ENCODE results near the gene SLC38A1.
A peak's percentile ranks its signal among the peaks of the same experiment; 100 is the strongest.
"Not testable (repeated sequence)": the region's sequence is repeated elsewhere in the genome, so short reads cannot be mapped to it uniquely, and the experiment has no call there.

SLC38A1 gene

DNA sequence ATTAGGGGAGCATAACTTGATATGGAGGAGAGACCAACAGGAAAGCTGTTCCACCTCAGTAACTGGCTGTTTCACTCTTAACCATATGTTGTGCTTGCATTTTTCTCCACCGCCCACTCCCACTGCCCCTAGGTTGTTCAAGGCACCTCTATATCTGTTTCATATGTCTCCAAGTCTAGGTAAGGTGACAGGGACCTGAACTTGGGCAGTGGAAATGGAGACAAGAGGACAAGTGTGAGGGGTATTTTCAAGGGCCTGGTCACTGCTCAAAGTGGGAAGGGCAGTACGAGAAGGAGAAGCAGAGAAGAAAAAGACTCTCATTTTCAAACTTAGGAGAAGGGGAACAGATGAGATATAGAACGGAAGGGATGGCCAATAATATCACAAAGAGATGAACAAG lies 3.1 kb downstream of the SLC38A1 start:
- DNase-seq, result peak; percentile 20

DNA sequence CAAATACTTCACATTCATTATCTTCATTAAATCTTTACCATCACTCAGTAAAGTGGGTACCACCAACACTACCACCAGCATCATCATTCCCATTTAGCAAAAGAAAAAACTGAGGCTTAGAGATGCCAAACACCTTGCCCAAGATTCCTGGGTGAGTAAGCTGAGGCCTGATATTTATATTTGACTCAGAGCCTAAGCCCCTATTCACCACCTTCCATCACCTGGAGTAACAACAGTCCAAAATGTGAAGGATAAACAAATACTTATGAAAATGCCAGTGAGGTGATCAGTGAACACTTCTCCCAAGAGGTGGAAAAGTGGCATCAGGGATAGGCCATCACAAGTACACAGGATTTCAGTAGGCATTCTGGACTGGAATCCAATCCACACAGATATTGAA lies 3.7 kb downstream of the SLC38A1 start:
- DNase-seq, result no peak

DNA sequence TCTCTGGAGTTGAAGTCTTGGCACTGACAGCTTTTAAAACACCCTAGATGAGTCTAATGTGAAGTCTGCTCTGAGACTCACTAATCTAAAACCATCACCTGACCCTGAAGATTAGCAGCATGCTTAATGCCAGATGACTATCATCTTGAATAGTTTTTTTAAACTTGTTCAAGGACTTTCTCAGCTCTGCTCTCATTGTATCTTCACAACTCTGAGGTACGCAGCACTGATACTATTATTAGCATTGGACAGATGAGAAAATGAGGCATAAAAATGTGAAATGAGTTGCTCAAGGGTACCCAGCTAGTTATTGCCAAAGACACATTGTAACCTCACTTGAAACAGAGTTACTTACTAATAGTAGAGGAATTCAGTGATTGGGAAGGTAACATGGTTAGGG lies 4.8 kb downstream of the SLC38A1 start:
- no peak for DNase-seq

DNA sequence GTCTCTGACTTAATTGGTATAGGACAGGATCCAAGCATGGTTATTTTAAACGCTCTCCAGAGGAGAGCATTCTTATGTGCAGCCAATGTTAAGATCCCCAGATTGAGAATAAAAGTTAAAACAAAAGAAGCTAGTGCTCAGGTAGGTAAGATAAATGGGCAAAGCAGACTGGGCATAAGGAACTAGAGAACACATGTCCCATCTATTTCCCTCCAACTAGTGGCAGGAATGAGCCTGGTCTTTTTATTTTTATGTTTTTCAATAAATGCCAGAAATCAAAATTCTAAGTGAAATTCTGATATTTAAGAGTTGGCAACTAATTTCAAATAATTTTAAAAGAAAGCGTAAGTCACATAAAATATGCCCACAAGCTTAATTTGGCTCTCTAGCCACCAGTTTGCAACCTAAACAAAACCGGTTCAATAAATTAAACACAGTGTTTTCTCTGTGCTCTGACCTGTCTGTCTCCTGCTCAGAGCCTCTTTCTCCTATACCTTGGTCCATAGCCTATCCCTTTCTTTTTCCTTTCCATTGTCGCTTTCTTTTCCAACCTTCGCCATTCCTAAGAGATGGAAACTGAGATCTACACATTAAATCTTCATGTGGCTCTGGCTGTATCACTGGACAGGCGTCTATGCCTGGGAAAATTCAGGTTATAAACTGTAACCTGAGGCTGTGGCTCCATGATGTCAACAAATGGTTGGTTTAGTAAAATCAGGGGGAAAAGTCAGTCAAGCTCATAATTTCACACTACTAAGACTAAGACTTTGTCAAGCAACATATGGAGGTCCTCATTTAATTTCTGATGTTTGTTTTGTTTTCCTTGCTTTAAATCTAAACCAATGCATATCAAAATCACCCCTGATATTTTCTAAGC lies 5.5 kb downstream of the SLC38A1 start:
- peak; percentile 27 for DNase-seq

DNA sequence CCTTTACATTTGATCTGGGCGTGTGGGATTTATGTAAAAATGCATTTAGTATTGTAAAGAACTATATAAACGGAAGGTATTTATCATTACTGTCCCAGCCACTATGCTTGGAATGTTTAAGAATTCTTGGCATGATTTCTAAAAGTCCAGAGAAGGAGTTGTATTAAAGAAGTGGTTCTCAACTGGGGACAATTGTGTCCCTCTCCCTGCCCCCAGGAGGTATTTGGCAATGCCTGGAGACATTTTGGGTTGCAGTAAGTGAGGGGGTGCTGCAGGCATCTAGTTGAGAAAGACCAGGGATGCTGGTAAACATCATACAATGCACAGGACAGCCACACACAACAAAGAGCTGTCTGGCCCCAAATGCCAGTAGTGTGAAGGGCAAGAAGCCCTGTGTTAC lies 7.2 kb downstream of the SLC38A1 start:
- DNase-seq, result no peak

DNA sequence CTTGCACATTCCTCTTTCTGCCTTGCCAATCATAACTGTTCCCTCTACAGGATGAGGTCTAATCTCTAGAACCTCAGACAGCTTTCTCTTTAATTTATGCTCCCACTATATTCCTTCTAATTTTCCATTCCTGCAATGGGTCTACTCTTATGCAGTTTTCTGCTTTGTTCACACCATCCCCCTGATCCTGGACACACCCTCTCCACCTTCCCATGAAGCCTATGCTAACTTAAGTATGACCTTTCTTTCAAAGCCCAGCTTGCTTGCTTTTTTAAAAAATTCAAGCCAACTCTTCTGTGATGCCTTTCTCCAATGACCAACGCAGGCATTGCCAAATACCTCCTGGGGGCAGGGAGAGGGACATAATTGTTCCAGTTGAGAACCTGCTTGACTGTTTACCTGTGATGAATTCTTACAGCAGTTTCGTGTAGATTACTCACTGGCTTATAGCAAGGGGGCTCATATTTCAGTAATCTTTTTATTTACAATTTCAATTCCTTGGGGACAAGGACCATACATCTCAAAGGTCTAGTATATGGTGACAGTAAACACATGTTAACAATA lies 7.8 kb downstream of the SLC38A1 start:
- no peak for DNase-seq

DNA sequence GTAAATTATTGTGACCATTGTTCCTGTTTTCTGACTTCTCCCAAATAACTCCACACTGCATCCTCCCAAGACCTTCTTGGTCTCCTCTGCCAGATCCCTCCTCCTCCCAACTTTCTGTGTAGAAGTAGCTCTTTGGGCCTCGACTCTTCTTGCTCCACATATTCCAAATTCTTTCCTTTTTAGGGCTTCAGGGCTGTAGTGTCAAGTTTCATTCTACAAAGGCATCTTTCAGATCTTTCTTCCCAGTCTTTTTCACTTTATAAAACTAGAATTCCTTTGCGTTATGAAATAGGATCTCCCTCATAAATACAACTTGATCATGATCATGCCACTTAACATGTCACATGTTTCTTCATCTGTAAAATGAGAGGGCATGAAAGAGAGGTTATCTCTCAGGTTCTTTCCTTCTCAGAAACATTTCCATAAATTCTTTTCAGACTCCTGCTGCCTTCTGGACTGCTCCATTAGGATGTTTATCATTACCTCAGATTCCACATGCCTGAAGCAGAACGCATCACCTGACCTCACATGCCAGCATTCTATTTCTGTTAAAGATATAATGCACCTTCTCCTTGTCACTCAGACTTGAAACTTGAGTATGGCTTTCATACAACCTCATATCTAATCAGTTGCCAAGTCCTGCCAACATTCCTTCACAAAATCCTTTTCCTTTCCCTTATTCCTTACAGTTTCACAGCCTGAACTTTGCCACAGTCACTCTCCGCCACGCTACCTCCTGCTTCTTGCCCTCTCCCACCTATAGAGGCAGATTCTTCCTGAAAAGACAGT lies 8.5 kb downstream of the SLC38A1 start:
- peak; percentile 21 for DNase-seq

DNA sequence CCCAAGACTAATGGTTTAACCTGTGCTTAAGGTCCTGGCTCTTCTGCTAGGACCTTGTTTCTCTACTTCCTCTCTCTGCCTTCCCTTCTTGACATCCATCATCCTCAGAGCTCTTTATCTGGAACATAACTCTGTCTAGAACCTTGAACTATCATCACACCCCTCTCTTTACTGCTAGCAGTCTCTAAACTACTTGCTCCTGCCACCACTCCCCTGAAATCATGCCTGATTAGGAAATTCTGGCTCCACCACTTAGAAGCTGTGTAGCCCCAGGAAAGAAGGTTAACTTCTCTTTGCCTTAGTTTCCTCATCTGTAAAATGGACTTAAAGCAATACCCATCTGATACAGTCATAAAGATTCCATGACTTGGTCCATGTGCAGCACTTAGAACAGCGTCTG lies 9.1 kb downstream of the SLC38A1 start:
- DNase-seq, result no peak

DNA sequence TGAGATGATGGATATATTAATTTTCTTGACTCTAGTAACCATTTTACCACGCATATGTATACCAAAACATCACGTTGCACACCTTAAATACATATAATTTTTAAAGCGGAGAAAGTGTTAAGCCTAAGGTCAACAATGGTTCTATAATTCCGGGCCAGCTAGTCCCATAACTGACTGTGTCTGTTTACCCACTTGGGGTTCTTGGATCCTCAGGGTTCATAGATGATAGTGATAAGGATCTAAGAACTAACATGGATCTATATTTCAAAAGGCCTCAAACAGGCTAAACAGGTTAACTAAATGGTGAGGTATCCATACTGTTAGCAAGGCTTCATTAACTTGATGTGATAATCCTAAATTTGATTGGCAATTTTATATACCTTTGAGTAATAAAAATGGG lies 9.8 kb downstream of the SLC38A1 start:
- DNase-seq, result no peak

DNA sequence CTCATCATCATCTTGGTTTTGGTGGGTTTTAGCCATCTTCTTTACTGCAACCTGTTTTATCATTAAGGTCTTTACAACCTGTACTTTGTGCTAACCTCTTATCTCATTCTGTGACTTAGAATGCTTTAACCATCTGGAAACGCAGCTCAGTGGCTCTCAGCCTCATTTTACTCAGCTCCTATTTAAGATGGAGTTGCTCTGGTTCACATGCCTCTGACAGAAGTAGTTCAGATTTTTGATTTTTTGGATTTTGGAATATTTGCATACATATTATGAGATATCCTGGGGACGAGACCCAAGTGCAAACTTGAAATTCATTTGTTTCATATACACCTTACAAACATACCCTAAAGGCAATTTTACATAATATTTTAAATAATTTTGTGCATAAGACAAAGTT lies 10.7 kb downstream of the SLC38A1 start:
- no peak for DNase-seq

DNA sequence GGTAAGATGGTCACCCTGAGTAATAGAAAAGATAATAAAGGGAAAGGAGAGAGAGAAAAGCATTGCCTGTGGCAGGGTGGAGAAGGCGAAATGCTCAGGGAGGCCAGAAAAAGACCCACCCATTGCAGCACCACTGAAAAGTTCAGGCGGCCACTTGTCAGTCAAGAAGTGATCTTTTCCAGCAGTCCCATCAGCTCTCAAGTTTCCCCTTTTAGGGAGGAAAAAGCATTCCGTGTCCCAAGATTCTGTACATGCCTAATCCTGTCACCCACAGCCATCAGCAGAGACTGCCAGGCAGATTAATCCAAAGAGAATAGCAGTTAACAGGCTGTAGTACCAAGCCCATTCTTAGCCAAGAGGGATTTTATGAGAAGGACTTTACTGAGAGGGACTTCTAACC lies 11.9 kb downstream of the SLC38A1 start:
- no peak for DNase-seq

DNA sequence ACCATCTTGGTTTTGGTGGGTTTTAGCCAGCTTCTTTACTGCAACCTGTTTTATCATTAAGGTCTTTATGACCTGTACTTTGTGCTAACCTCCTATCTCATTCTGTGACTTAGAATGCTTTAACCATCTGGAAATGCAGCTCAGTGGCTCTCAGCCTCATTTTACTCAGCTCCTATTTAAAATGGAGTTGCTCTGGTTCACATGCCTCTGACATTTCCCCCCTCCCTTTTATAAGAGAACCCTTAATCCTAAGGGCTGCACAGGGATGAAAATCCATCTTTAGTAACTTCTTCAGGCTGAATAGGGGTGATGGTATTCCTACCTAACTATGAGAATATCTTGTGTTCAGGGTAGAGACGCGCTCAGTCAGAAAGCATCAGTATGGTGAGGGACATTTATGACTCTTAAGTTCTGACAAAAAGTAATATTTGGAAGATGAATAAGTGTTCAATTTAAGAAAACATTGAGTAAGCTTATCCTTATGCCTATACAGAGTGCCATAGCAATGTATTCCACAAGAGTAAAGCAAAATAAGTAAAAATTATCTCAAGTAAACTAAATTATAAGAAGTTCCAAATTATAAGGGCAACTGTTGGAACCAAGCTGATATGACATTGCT lies 15.2 kb downstream of the SLC38A1 start:
- no peak for DNase-seq

DNA sequence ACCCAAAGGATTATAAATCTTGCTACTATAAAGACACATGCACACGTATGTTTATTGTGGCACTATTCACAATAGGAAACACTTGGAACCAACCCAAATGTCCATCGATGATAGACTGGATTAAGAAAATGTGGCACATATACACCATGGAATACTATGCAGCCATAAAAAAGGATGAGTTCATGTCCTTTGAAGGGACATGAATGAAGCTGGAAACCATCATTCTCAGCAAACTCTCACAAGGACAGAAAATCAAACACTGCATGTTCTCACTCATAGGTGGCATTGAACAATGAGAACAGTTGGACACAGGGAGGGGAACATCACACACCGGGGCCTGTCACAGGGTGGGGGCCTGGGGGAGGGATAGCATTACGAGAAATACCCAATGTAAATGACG lies 16.8 kb downstream of the SLC38A1 start:
- not testable (repeated sequence) for DNase-seq

DNA sequence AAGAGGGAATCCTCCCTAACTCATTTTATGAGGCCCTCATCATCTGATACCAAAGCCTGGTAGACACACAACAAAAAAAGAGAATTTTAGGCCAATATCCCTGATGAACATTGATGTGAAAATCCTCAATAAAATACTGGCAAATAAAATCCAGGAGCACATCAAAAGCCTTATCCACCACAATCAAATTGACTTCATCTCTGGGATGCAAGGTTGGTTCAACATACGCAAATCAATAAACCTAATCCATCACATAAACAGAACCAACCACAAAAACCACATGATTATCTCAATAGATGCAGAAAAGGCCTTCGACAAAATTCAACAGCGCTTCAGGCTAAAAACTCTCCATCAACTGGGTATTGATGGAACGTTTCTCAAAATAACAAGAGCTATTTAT lies 18.9 kb downstream of the SLC38A1 start:
- DNase-seq, result not testable (repeated sequence)

DNA sequence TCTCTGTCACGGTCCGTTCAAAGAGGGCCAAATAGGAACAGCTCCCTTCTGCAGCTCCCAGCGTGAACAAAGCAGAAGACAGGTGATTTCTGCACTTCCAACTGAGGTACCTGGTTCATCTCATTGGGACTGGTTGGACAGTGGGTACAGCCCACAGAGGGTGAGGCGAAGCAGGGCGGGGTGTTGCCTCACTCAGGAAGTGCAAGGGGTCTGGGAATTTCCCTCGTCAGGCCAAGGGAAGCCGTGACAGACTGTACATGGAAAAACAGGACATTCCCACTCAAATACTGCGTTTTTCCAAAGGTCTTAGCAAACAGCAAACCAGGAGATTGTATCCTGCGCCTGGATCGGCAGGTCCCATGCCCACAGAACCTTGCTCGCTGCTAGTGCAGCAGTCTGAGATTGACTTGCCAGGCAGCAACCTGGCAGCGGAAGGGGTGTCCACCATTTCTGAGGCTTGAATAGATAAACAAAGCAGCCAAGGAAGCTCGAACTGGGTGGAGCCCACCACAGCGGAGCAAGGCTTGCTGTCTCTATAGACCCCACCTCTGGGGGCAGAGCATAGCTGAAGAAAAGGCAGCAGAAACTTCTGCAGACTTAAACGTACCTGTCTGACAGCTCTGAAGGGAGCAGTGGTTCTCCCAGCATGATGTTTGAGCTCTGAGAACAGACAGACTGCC lies 22.7 kb downstream of the SLC38A1 start:
- no peak for DNase-seq

DNA sequence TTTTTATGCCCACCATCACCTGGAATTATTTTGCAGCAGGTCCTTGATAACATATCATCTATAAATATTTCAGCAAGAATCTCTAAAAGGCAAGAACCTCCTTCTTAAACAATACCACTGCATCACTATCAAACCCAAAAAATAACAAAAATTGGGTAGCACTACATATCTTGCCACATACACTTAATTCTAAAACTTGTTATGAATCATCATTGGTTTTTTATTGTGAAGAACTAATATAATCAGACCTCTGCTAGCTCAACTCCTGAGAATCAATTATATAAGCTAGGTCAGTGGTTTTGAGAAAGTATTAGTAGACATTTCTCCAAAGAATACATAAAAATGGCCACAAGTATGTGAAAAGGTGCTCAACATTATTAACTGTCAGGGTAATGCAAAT lies 23.8 kb downstream of the SLC38A1 start:
- no peak for DNase-seq

DNA sequence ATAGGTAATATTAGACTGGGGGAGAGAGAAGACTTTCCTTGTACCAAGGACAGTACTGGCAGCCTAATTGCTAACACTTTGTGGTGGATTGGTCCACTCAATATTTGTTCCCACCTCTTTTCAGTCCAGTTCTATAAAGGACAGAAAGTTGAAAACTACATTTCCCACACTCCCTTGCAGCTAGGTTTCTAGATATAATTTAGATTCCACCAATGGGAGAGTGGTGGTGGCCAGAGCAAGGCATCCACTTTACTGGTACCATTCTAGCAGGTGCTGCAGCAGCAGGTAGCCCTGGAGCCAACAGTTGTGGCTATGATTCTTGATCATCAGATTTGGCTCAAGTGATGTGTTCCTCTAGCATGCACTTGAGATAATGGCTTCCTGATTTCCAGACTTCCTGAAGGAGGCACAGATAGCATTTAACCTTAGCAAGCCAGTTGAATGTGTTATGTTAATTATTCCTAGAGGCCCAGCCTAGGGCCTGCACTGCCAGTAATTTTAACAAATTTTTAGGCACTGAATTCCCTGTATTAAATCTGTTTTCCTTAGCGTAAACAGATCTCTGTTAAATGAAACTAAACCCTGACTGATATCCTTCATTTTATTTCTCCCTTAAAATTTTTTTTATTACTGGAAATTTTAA lies 24.4 kb downstream of the SLC38A1 start:
- no peak for DNase-seq

DNA sequence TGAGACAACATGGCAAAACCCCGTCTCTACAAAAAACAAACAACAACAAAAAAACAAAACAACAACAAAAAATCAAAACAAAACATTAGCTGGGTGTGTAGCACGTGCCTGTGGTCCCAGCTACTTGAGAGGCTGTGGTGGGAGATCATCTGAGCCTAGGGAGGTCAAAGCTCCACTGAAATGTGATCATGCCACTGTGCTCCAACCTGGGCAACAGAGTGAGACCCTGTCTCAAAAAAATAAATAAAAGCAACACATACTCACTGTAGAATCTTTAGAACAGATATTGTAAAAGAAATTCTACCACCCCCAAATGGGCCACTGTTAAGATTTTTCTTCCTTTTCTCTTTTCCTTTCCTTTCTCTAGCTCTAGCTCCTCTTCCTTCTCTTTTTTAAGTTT lies 26.3 kb downstream of the SLC38A1 start:
- no peak for DNase-seq

DNA sequence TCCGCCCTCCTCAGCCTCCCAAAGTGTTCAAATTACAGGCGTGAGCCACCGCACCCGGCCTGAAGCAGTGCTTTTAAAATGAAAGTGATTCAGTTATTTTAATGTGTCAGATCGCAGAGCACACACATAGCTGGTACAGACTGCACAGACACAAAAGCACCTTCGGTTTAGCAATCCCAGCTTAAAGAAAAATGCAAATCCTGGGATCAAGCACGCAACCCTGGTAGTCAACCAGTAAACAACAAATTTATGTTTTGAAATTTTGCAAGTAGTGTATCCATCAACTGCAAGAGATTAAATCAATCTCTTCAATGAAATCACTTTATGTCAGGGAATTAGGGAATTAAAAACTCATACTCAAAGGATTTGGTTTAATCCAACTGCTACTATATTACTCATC lies 28.4 kb downstream of the SLC38A1 start:
- no peak for DNase-seq

DNA sequence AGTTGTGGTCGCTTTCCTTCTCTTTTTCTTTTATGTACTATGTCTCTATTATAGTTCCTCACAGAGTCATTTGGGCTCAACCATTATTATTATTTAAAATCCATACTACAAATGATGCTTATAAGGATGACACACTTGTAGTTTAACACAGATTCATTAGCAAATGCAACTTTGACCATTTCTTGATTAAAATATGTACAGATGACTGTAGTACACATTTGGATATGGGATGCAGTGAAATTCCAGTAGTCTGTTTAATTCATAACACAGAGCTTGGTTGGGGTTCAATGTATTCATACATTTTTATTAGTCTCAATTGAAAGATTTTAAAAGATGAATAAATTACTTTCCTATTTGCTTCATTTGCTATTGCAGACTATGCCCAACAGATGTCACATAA lies 30.0 kb downstream of the SLC38A1 start:
- DNase-seq, result no peak

DNA sequence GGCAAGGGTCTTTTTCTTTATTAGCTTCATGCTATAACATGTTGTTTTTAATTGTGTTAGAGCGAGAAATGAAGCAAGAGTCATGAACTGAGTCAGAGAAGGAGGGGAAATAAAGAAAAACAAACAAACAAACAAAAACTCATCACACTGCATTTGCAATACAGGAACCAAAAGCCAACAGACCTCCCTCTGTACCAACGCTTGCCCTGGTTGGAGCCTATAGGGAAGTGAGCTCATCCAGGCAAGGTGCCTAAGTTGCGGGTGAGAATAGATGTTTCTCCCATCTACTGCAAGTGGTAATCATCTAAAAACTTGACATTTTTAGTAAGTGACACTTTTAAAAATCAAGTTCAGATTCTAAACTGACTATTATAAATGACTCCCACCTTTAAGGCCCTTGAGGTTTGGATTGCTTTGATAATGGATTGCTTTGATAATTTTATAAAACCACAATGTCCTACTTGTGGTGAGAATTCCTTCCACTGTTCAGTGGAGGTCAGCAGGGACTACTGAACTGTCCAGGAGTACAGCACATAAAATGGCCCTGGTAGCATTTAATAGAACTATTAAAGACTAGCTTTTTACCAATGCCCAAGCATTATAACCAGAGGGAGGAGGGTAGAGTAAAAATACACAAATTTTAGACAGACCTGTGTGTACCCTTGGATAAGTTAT lies 31.3 kb downstream of the SLC38A1 start:
- no peak for DNase-seq
